GM12878 (cell line): ENCODE measurements around the gene DOCK2.

Experiments
- BCL3 ChIP-seq: IDR thresholded peaks from 2 replicates; pipeline ENCODE4 v1.6.1; 2011; ENCODE audit warnings: borderline replicate concordance, low read depth, mild to moderate bottlenecking, moderate library complexity, low read length; ENCODE audit not compliant: insufficient read depth, poor library complexity, severe bottlenecking
- CBX5 ChIP-seq: sonication (generic); IDR thresholded peaks from 2 replicates; pipeline ENCODE4 v1.6.1; 2016; ENCODE audit warnings: low read depth, moderate library complexity, mild to moderate bottlenecking, inconsistent platforms
- CTCF ChIP-seq, 3 experiments: IDR thresholded peaks in 2 of 3; conservative IDR thresholded peaks in 1 of 3; 2 replicates each; pipeline ENCODE4 v1.5.1; 2011; ENCODE audit warnings: low read depth in 3 of 3, low read length in 3 of 3, mild to moderate bottlenecking in 3 of 3, control low read depth in 2 of 3, moderate library complexity in 2 of 3, inconsistent platforms in 1 of 3, mixed read lengths in 1 of 3; ENCODE audit not compliant: control insufficient read depth in 2 of 3, insufficient read depth in 1 of 3; ENCODE audit errors: extremely low read depth in 1 of 3
- ELK1 ChIP-seq: IDR thresholded peaks from 2 replicates; pipeline ENCODE4 v1.6.1; 2012; ENCODE audit warnings: low read depth, low read length, improper control_type of control experiment
- FOXK2 ChIP-seq: fragments of 450-650 bp; IDR thresholded peaks from 2 replicates; pipeline ENCODE4 v1.6.1; 2017; ENCODE audit warnings: mild to moderate bottlenecking, moderate library complexity
- HSF1 ChIP-seq: fragments of 150-350 bp; IDR thresholded peaks from 2 replicates; pipeline ENCODE4 v1.6.1; 2014; ENCODE audit warnings: mild to moderate bottlenecking, low read depth, low read length
- NR2C2 ChIP-seq: IDR thresholded peaks from 2 replicates; pipeline ENCODE4 v1.6.1; 2011; ENCODE audit warnings: borderline replicate concordance, low read depth; ENCODE audit not compliant: control insufficient read depth, insufficient read length
- SP1 ChIP-seq: IDR thresholded peaks from one replicate; pipeline ENCODE4 v1.6.1; 2011; ENCODE audit warnings: low read depth, low read length
- SPI1 ChIP-seq: IDR thresholded peaks from 2 replicates; pipeline ENCODE4 v1.6.1; 2011; ENCODE audit warnings: low read depth, mild to moderate bottlenecking, low read length, moderate library complexity, borderline replicate concordance; ENCODE audit not compliant: insufficient read depth

- TF ChIP-seq CTCF (IDR thresholded peaks at IDR 0.05 in 2 of 3, conservative IDR thresholded peaks at IDR 0.05 in 1 of 3; ENCODE audit: control insufficient read depth in 2 of 3, extremely low read depth in 1 of 3, insufficient read depth in 1 of 3, low read depth in 3 of 3, low read length in 3 of 3) = no peak
- no peak for TF ChIP-seq SP1
- no peak for TF ChIP-seq NR2C2
- no peak for TF ChIP-seq ELK1
- no peak for TF ChIP-seq SPI1
- no peak for TF ChIP-seq HSF1
- no peak for TF ChIP-seq FOXK2
- TF ChIP-seq CBX5 = no peak
- no peak for TF ChIP-seq BCL3
Observed at GRCh38 chr5:169697511-169697890, 60.4 kb downstream of the DOCK2 start.
